HG02938 (cell line): Measurements from ENCODE around the gene GAB2.
"Not testable (repeated sequence)": the region's sequence is repeated elsewhere in the genome, so short reads cannot be mapped to it uniquely, and the experiment has no call there.

ENCODE experiments used
- ATAC-seq: cut with Tn5 transposase; IDR thresholded peaks from one replicate; pipeline ENCODE4 v1.9.1; 2021; ENCODE audit warnings: mild to moderate bottlenecking, moderate library complexity; ENCODE audit not compliant: unreplicated experiment

Gene GAB2

DNA sequence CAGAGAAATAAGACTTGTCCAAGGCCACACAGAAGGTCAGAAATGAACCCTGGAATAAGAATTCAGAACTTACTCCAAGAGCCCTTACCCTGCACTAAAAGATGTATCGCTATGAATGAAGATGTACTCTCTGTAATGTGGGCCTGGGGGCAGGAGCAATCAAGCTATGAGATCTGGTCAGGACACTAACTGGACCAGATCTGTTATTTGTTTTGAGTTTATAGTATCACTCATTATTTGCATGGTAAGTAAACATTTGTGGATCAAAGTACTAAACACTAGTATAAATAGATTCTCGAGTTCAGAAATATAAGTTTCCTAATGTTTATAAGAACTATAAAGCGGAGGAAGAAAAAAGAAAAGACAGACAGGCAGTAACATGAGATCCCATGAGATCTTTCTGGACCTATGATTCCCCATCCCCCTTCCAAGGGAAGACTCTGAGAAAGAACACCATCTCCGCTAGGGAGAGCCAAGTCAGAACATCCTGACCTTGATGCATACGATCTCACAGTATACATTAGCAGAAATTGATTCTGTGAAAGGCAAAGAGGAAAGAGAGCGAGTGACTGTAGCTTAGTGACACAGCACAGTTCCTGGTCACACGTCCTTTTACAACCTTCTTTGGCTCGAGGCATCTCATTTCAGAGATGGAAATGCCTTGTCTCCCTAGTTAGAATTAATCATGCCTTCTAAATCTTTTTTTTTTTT, 157.7 kb downstream of the GAB2 start:
- ATAC-seq: no peak

DNA sequence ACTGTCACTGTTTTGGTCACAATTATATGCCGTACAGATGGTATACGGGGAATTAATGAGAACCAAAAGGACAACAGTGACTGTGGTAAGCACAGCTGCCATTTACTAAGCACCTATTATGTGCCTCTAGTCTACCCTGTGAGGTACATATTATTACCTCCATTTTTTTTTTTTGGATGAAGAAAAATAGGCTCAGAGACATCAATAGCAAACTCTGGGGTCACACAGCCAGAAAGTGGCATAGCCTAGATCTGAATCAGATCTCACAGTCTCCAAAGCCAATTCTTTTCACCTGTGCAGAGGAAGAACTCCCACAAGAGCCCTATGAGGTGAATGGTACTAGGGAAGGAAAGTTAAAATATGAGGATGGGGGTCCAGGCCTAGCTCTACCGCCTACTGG, 160.0 kb downstream of the GAB2 start:
- ATAC-seq: no peak

DNA sequence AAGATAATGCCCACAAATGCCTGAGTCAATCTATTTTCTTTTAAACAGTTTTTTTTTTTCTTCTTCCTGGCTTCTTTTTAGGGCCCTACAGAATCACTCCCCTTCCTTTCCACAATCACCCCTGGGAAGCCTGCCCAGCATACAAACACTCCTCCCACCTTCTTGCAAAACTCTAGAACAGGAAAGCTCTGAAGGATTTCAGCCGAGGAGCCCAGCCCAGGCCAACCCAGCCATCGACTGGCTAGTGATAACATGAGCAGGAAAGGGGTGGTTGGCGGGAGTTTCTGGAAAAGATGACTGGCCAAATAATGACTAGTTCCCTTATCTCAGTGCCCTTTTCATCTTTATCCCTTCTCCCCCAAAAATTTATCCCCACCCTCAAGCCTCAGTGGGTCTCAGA, 160.7 kb downstream of the GAB2 start:
- no peak for ATAC-seq

DNA sequence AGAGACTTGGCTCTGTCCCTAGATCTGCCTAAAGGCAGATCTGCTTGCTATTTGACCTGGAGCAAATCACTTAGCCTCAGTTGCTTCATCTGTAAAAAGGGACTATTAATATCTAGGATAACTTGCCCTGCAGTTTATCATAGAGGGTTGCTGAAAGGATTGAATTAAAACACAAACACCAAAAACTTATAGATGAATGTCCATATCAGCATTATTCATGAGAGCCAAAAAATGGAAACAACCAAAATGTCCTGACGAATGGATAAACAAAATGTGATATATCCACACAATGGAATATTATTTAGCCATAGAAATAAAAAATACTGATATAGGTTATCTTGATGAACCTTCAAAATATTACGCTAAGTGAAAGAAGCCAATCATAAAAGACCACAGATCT, 161.7 kb downstream of the GAB2 start:
- no peak for ATAC-seq

DNA sequence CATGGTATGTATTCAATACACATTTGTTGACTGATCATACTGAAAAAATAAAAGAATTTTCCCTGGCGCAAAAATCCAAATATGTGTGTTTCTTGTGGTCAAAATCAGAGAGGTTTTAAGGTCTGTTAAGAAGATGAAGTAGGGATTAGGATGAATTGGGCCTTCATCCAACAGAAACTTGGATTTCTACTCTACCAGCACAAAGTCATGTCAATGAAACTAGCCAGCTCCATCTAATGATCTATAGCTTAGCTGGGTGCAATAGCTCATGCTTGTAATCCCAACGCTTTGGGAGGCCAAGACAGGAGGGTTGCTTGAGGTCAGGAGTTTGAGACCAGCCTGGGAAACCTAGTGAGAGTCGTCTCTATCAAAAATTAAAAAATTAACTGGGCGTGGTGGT, 163.4 kb downstream of the GAB2 start:
- no peak for ATAC-seq

DNA sequence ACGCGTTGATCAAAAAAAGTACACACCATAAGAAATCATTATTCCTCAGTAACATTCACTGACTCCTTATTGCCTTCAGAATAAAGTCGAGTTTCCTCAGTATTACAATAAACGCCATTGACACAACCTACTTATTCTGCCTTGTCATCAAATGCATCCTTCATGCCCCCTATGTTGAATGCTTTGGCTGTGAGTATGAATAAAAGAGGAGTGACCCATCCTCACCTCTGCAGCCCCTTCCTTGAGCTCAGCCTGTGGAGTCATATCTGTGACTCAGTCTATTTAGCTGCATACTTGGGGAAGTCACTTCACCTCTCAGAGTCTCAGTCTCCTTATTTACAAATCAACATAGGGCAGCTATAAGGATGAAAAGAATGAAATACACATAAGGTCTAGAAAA, 163.8 kb downstream of the GAB2 start:
- no peak for ATAC-seq

DNA sequence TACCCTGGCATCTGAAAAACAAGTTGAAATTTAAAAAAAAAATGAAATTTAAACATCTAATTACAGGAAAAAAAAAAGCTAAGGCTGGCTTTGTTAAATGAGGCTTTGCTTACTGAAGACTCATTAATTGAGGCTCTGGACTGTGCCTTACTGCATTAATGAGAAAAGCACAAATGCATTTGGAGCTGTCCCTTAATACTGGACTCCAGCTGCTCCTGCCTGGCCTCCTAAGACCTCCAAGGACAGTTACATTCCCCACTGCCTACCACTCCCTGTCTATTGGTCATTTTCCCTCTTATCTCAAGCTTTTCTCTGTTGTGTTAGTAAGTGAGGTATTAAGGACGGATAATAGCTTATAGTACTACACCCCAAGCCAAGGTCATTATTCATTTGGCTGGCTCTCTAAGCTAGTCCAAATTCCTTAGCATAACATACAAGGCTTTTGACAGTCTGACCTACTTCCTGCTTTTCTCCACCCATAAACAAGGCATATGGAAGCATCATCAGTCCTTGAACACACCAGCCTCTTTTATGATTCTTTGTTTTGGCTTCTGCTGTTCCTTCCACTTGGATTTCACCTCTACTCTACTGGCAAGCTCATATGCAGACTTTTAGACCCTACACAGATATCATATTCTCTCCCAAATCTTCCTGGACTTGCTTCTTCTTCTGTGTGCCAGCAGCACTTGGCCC, 166.4 kb downstream of the GAB2 start:
- no peak for ATAC-seq

DNA sequence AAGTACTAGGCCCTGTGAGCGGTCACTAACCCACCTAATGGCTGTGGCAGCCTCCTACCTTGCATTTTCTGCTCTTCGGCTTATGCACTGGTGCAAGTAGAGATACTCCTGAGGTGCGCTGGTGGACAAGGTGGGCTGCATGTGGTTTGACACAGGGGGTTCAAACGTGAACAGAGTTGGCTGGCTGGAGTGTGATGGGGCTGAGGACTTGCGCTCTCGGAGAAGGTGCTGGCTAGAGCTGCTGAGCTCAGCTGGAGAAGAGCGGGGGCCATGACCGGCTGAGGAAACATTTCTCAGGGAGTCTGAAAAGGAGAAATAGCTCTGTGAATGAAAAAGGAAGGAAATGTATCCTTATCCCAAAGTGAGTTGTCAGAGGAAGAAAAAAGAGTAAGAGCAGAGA, 167.5 kb downstream of the GAB2 start:
- ATAC-seq: no peak

DNA sequence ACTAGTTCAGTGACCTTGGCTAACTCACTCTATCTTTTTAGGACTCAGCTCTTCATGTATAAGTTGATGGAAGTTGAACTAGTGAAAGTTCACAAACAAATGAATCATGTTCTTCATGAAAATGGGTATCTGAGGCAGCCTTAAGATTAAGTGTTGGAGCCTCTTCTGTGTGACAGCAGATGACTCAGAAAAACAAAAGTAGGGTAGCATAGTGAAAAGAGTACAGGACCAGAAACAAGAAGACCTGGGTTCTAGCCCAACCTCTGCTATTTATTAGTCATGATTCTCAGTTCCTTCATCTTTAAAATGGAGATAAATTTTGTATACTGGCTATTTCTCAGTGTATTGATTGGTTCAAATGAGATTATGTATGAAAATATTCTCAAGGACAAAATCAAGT, 168.7 kb downstream of the GAB2 start:
- ATAC-seq: no peak

DNA sequence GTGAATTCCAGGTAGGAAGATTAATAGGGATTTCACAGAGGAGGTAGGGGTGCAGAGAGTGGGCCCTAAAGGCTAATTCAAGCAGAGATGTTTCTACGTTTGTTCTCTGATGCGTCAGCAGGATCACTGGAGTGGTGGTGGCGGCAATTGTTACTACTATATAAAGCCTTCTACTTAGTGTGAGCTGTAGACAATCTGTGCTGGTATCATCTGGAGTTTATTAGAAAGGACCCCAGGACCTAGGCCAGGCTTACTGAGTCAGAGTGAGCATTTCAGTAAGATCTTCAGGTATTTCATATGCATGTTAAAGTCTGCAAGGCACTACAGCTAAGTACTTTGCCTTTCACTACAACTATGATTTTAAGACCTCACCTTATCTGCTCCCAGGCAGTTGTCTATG, 169.4 kb downstream of the GAB2 start:
- ATAC-seq: no peak

DNA sequence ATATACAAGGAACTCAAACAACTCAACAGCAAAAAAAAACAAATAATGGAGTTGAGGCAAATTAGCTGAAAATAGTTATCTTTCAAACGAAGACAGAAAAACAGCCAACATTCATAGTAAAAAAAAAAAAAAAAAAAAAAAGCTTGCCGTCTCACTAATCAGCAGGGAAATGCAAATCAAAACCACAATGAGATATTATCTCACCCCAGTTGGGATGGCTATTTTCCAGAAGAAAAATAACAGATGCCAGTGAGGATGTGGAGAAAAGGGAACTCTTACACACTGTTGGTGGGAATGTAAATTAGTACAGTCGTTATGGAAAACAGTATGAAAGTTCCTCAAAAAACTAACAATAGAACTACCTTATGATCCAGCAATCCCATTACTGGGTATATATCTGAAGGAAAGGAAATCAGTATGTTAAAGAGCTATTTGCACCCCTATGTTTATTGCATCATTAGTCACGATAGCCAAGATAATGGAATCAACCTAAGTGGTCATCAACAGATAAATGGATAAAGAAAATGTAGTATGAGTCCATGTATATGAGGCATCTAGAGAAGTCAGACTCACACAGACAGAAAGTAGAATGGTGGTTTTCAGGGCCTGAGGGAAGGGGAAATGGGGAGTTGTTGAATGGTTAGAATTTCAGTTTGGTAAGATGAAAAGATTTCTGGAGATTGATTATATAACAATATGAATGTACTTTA, 172.9 kb downstream of the GAB2 start:
- no peak for ATAC-seq

DNA sequence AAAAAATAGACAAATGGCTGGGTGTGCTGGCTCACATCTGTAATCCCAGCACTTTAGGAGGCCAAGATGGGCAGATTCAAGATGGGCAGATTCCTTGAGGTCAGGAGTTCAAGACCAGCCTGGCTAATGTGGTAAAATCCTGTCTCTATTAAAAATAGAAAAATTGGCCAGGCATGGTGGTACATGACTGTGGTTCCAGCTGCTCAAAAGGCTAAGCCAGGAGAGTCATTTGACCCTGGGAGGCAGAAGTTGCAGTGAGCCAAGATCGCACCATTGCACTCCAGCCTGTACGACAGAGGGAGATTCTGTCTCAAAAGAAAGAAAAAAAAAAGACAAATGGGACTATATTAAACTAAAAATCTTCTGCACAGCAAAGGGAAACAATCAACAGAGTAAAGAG, 173.5 kb downstream of the GAB2 start:
- no peak for ATAC-seq

DNA sequence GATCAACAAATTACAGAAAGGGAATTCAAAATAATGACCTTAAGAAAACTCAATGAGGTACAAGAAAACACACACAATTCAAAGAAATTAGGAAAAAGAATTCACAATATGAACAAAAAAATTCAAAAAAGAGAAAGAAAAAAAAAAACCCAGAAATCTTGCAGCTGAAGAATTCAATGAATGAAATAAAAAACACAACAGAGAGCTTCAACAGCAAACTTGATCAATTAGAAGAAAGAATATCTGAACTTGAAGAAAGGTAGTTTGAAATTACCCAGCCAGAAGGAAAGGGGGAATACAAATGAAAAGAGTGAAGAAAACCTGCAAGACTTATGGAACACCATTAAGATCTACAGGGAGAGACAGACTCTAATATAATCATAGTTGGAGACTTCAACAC, 176.1 kb downstream of the GAB2 start:
- no peak for ATAC-seq

DNA sequence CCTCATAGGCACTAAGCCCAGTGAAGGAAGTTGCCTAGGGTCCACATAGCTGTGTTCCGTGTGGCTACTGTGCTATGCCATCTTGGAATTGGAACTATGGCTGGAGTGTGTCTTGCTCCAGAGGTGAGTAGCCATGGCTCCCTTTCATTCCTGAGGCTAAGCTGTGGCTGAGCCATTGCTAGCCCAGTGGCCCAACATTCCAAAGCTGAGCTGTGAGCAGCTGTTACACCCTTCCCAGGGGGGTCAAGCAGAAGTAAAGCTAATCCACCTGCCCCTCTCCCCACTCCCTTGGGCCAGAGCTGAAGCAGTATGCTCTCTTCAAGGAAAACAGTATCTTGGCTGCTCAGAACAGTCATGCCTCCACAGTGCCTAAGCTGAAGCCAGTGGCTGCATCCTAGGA, 177.8 kb downstream of the GAB2 start:
- no peak for ATAC-seq

DNA sequence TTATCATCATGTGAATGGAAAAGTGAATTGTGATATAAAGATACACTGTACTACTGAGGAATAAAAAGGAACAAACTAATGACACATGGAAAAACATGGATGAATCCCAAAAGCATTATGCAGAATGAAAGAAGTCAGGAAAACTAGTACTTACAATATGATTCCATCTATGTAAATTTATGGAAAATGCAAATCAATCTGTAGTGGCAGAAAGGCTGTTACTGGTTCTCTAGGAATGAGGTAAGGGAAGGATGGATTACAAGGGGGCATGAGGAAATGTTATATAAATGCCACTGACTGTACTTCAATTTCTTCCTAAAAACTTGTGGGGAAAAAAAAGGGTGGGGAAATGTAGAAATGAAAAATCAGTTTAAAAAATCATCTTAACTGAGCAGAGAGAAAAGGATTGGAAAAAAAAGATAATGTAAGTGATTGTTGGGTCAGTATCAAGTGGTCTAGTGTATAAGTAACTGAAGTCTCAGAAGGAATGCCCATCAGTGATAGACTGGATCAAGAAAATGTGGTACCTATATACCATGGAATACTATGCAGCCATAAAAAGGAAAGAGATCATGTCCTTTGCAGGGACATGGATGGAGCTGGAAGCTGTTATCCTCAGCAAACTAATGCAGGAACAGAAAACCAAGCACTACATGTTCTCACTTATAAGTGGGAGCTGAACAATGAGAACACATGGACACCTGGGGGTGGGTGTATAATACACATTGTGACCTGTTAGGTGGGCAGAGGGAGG, 180.2 kb downstream of the GAB2 start:
- ATAC-seq: no peak

DNA sequence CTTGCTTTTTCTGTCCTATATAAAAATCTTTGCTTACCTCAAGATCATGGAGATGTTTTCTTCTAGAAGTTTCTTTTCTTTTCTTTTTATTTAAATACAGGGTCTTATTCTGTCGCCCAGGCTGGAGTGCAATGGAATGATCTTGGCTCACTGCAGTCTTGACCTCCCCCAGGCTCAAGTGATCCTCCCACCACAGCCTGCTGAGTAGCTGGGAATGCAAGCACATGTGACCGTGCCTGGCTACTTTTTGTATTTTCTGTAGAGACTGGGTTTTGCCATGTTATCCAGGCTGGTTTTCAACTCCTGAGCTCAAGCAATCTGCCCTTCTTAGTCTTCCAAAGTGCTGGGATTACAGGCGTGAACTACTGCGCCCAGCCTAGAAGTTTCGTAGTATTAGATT, 183.6 kb downstream of the GAB2 start:
- no peak for ATAC-seq

DNA sequence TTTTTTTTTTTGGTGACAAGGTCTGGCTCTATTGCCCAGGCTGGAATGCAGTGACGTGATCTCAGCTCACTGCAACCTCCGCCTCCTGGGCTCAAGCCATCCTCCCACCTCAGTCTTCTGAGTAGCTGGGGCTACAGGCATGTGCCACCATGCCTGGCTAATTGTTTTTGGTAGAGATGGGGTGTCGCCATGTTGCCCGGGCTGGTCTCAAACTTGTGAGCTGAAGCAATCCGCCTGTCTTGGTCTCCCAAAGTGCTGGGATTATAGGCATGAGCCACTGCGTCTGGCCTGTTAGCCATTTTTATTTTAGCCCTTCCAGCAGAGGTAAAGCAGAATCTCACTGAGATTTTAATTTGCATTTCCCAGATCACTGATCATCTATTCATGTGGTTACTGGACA, 184.6 kb downstream of the GAB2 start:
- ATAC-seq: not testable (repeated sequence)

DNA sequence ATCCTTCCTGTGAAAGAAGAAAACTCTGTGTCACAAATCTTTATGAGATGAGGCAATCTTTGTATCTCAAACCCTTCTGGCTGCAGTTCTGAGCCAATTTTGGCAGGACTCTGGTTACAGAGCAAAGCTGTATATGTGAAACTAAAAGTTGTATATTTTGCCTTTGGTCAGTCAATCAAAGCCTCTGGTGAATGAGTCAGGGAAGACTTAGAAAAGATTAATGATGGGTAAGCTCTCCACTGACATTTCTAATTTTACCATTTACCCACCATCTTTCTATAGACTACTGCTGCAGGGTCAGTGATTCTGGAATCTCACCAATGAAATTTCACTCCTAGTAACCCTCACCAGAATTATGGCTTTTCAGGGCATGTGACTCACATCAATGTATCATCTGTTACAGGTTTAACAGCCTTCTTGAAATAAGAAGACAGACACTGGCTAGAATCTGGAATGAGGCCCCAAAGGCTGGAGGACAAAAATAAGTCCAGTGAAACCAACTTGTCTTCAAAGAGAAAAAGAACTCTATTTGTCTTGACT, 185.6 kb downstream of the GAB2 start:
- ATAC-seq: no peak

DNA sequence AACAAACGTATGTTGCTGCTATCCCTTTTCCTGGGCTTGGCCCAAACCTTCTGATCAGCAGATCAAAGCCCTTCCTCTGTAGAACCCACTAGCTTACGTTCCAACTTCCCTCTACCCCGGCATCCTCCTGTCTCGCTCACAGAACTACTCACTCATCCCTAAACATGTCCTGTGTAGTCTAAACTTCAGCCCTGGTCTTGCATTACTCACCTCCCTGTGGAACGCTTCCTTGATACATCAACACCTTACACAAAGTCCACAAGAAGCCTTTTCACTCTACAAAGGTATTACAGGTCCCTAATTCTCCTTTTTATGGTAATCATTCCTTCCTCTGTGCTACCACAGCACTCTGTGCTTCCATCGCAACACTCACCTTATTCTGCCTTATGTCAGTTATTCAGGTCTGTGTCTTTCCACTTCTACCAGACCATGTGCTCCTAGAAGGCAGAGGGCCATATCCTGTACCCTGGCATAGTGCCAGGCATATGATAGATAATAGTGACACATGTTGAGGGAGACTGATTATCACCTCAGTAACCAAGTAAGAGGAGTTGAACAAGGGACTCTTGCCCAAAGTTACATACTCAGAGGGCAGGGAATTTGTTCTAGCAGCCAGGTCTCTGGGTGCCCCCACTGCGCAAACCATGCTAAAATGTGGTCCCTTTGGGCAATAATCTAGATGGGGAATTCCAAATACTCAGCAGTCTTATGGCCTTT, 187.3 kb downstream of the GAB2 start:
- ATAC-seq: no peak

DNA sequence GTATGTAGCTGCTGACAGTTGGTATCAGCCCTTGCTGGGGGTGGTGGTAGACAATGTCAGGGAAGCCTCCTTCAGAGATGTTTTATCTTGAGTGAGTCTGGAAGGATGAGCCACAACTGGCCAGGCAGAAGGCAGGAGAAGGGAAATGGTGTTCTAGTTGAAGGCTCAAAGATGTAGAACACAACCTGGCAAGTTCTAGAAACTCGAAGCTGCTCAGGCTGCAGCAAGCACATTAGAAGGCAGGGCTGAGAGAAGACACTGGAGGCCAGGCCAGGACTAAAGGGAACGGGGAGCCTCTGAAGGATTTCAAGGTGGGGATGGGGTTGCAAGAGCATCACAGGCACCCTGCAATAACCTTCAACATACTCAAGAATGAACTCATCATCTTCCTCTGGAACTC, 188.5 kb downstream of the GAB2 start:
- ATAC-seq: no peak

DNA sequence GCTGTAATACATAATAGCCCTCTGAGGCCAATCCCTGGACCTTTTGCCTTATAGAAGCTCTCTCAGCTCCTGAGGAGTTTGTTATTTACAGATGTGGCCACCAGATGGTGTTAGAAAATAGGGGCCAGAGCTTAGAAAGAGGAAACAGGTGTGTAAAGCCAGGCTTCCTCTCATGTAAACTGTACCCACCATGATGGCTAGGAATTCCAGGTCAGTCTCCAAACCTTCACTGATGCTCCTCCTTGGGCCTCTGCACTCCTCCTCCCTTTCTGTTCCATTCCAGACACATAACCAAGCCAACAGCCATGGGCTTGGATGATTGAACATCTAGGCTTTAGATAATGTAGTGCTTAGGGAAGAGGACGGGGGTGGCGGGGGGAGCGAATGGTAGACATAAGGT, 189.2 kb downstream of the GAB2 start:
- peak; percentile 61 for ATAC-seq
